Measurements from ENCODE around the gene TMEM232. TPM values are rescaled to one million over a fixed set of nuclear protein-coding genes. Genes with fewer than 3 reads are reported as not detected.

The TMEM232 gene
- total RNA-seq, 1 donor from 2014 or later = not detected

DNA sequence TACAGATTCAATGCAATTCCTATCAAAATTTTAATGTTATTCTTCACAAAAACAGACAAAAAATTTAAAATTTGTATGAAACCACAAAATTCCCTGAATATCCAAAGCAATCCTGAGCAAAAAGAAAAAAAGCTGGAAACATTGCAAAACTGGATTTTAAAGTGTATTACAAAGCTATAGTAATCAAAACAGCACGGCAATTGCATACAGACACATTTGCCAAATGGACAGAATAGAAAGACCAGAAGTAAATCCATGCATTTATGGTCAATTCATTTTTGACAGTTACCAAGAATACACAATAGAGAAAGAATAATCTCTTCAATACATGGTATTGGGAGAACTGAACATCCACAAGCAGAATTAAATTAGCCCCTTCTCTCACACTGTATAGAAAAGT is 110.5 kb downstream of the TMEM232 start:
- Histone ChIP-seq H3K36me3 (no peaks in the 10 kb centered on the region), H3K27ac (no peak overlapping the region), H3K4me3 (no peak overlapping the region), H3K27me3 (no peaks in the 10 kb centered on the region), H3K4me1 (no peaks in the 10 kb centered on the region), H3K9me3 (peaks cover 0 to 11% of the 10 kb centered on the region in 2 donors)
- intact Hi-C loops (cut with DNase I) = no loop called here
- TF ChIP-seq CTCF (IDR thresholded peaks at IDR 0.05) = no peak
- DNase-seq (ENCODE audit: low spot score in 2 of 2) = no peak

- Histone ChIP-seq H3K27me3 (no peaks in the 10 kb centered on the region), H3K9me3 (peaks cover 0 to 11% of the 10 kb centered on the region in 2 donors), H3K4me1 (no peaks in the 10 kb centered on the region), H3K27ac (no peak overlapping the region), H3K4me3 (no peak overlapping the region), H3K36me3 (no peaks in the 10 kb centered on the region)
- no peak for TF ChIP-seq CTCF (IDR thresholded peaks at IDR 0.05)
- intact Hi-C loops (cut with DNase I) = no loop called here
- no peak for DNase-seq (ENCODE audit: low spot score in 2 of 2)
Observed at GRCh38 chr5:110612794-110613247, 113.7 kb downstream of the TMEM232 start.

GRCh38 chr5:110611817-110612216 is 114.7 kb downstream of the TMEM232 start:
- DNase-seq (ENCODE audit: low spot score in 2 of 2) = no peak
- Histone ChIP-seq H3K4me3 (no peak overlapping the region), H3K27ac (no peak overlapping the region), H3K27me3 (no peaks in the 10 kb centered on the region), H3K9me3 (peaks cover 0 to 11% of the 10 kb centered on the region in 2 donors), H3K4me1 (no peaks in the 10 kb centered on the region), H3K36me3 (no peaks in the 10 kb centered on the region)
- intact Hi-C loops (cut with DNase I) = no loop called here
- TF ChIP-seq CTCF (IDR thresholded peaks at IDR 0.05) = no peak

GRCh38 chr5:110594866-110595265 is 131.6 kb downstream of the TMEM232 start:
- intact Hi-C loops (cut with DNase I) = no loop called here
- no peaks in the 10 kb centered on the region for H3K36me3 ChIP-seq
- no peaks in the 10 kb centered on the region for H3K4me1 ChIP-seq
- H3K27me3 ChIP-seq = no peaks in the 10 kb centered on the region
- no peak for DNase-seq (ENCODE audit: low spot score in 2 of 2)
- TF ChIP-seq CTCF (IDR thresholded peaks at IDR 0.05) = no peak
- no peak overlapping the region for H3K4me3 ChIP-seq
- H3K9me3 ChIP-seq = peaks cover 0 to 9% of the 10 kb centered on the region in 2 donors
- no peak overlapping the region for H3K27ac ChIP-seq

- peak; percentile 32 to 43 (median 39) for TF ChIP-seq CTCF (IDR thresholded peaks at IDR 0.05)
- Histone ChIP-seq H3K4me1 (no peaks in the 10 kb centered on the region), H3K36me3 (no peaks in the 10 kb centered on the region), H3K4me3 (no peak overlapping the region), H3K27me3 (no peaks in the 10 kb centered on the region), H3K27ac (no peak overlapping the region), H3K9me3 (peaks cover 0 to 4% of the 10 kb centered on the region in 2 donors)
- intact Hi-C loops (cut with DNase I) = no loop called here
- no peak for DNase-seq (ENCODE audit: low spot score in 2 of 2)
Observed at GRCh38 chr5:110590187-110590586, 136.3 kb downstream of the TMEM232 start.

Measured in ascending aorta (tissue), 2 donors.